Transverse colon (tissue), 3 donors: Measurements from ENCODE around the gene ATE1.

ENCODE experiments used
- POLR2A ChIP-seq: fragments of 450-650 bp; IDR thresholded peaks from one replicate; pipeline ENCODE4 v1.6.1; 2016; ENCODE audit warnings: antibody characterized with exemption, mild to moderate bottlenecking, moderate library complexity
- TF ChIP-seq, protein P1 (sequence below), 5 experiments: fragments of 200-600 bp in 3 of 5; fragments of 450-650 bp in 2 of 5; sonication (generic) in 3 of 5; IDR thresholded peaks; 1 replicate in 2 of 5; 2 replicates in 3 of 5; pipeline ENCODE4 v1.5.1; 2016 to 2017; ENCODE audit warnings: antibody characterized with exemption in 5 of 5, inconsistent platforms in 3 of 5, mild to moderate bottlenecking in 2 of 5, moderate library complexity in 1 of 5

DNA sequence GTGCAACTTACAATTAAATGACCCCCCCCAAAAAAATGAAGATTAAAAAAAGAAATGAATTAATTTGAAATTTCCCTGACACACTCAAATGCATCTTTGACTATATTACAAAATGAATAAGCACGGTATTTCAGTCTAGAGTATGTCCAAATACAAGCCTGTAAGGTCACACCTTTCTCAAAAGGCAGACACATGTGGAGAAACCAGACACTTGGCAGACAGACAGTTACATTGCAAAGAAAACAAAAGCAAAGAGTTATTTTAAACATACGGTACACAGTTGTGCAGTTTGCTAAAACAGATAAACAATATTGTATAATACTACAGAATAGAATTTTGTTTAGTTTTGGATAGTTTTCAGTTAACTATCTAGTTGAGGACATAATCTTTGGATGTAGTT lies 153.0 kb downstream of the ATE1 start:
- TF ChIP-seq, protein P1, sequence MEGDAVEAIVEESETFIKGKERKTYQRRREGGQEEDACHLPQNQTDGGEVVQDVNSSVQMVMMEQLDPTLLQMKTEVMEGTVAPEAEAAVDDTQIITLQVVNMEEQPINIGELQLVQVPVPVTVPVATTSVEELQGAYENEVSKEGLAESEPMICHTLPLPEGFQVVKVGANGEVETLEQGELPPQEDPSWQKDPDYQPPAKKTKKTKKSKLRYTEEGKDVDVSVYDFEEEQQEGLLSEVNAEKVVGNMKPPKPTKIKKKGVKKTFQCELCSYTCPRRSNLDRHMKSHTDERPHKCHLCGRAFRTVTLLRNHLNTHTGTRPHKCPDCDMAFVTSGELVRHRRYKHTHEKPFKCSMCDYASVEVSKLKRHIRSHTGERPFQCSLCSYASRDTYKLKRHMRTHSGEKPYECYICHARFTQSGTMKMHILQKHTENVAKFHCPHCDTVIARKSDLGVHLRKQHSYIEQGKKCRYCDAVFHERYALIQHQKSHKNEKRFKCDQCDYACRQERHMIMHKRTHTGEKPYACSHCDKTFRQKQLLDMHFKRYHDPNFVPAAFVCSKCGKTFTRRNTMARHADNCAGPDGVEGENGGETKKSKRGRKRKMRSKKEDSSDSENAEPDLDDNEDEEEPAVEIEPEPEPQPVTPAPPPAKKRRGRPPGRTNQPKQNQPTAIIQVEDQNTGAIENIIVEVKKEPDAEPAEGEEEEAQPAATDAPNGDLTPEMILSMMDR (IDR thresholded peaks at IDR 0.05), result no peak
- TF ChIP-seq POLR2A, result no peak
